ENCODE measurements around the gene CX3CL1. TPM values are rescaled to one million over a fixed set of nuclear protein-coding genes. Genes with fewer than 3 reads are reported as not detected.

CX3CL1 gene
- total and polyA plus RNA-seq, 9 of the 15 experiments (the other 6 are each of a cell fraction or from before 2014, with no cell fraction given): 0.09 TPM; not detected in 8

GRCh38 chr16:57348327-57348726, 24.0 kb upstream of the CX3CL1 start:
- H4K20me1 ChIP-seq (replicated peaks; ENCODE audit: control insufficient read depth, insufficient read depth, low read length): no peaks in the 10 kb centered on the region
- in situ Hi-C loops (cut with MboI): no loop called here
- no peak for FAIRE-seq

DNA sequence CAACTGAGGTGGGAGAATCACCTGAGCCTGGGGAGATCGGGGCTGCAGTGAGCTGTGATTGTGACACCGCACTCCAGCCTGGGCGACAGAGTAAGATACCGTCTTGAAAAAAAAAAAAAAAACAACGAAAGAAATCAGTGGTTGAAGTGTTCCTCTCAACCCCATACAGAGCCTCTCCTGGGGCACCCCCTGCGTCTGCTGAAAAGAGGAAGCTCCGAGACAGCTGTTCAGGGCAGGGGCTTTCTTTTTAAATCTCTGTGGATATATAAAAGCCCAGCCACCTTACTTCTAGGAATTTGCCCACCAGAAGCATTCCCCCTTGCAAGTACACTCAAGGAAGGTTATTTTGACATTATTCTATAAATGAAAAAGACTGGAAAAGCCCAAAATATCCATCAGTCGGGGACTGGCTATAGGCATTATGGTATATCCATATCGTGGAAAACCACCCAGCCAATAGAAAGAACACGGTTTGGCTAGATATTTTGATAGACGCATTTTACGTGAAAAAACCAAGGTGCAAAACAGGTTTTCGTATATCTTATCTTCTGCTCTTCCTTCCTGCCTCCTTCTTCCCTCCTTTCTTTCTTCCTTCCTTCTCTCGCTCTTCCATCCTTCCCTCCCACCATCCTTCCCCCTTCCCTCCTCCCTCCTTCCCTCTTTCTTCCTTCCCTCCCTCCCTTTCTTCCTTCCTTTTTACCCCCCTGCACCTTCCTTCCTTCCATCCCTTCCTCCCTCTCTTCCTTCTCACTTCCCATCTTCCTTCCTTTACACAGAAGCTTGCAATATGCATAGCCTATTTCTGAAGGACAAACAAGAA, 22.9 kb upstream of the CX3CL1 start:
- in situ Hi-C loops (cut with MboI): no loop called here
- POLR2A ChIA-PET: no interaction called here
- TF ChIP-seq ZNF146 (CRISPR knock-in tag; IDR thresholded peaks at IDR 0.05; ENCODE audit: unreplicated experiment) (no peak), GABPB1 (CRISPR knock-in tag; IDR thresholded peaks at IDR 0.05) (no peak), ERF (CRISPR knock-in tag; IDR thresholded peaks at IDR 0.05) (no peak), CBX8 (IDR thresholded peaks at IDR 0.05; ENCODE audit: borderline replicate concordance, extremely low read depth, low read depth, low read length, poor library complexity, severe bottlenecking) (no peak), FOS (IDR thresholded peaks at IDR 0.05; ENCODE audit: extremely low read depth, insufficient read length) (no peak), EP400 (IDR thresholded peaks at IDR 0.05) (no peak)
- TF ChIP-seq, protein P1, sequence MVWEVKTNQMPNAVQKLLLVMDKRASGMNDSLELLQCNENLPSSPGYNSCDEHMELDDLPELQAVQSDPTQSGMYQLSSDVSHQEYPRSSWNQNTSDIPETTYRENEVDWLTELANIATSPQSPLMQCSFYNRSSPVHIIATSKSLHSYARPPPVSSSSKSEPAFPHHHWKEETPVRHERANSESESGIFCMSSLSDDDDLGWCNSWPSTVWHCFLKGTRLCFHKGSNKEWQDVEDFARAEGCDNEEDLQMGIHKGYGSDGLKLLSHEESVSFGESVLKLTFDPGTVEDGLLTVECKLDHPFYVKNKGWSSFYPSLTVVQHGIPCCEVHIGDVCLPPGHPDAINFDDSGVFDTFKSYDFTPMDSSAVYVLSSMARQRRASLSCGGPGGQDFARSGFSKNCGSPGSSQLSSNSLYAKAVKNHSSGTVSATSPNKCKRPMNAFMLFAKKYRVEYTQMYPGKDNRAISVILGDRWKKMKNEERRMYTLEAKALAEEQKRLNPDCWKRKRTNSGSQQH (CRISPR knock-in tag; IDR thresholded peaks at IDR 0.05): 0 out of 2 replicates have a peak, but pooled peaks have one; percentile 27
- TF ChIP-seq, protein P2, sequence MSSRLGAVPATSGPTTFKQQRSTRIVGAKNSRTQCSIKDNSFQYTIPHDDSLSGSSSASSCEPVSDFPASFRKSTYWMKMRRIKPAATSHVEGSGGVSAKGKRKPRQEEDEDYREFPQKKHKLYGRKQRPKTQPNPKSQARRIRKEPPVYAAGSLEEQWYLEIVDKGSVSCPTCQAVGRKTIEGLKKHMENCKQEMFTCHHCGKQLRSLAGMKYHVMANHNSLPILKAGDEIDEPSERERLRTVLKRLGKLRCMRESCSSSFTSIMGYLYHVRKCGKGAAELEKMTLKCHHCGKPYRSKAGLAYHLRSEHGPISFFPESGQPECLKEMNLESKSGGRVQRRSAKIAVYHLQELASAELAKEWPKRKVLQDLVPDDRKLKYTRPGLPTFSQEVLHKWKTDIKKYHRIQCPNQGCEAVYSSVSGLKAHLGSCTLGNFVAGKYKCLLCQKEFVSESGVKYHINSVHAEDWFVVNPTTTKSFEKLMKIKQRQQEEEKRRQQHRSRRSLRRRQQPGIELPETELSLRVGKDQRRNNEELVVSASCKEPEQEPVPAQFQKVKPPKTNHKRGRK (tag; IDR thresholded peaks at IDR 0.05): peak; percentile 69

More at GRCh38 chr16:57348327-57348726, 24.0 kb upstream of the CX3CL1 start:
- H3K27ac ChIP-seq (ENCODE audit: extremely low read depth, low read depth, low read length): no peak overlapping the region
- TF ChIP-seq, protein P3, sequence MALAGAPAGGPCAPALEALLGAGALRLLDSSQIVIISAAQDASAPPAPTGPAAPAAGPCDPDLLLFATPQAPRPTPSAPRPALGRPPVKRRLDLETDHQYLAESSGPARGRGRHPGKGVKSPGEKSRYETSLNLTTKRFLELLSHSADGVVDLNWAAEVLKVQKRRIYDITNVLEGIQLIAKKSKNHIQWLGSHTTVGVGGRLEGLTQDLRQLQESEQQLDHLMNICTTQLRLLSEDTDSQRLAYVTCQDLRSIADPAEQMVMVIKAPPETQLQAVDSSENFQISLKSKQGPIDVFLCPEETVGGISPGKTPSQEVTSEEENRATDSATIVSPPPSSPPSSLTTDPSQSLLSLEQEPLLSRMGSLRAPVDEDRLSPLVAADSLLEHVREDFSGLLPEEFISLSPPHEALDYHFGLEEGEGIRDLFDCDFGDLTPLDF (CRISPR knock-in tag; IDR thresholded peaks at IDR 0.05): no peak
- peak; percentile 24 for TF ChIP-seq ZNF146 (CRISPR knock-in tag; IDR thresholded peaks at IDR 0.05; ENCODE audit: unreplicated experiment)
- ChIA-PET CTCF (ENCODE audit: low intra/inter-chr PET ratio) (no interaction called here), POLR2A (no interaction called here)
- no peak for DNase-seq (ENCODE audit: extremely low read depth in 1 of 4, low spot score in 3 of 4)
- H3K4me3 ChIP-seq: no peak overlapping the region
- no peaks in the 10 kb centered on the region; a peak in 1 of 5 replicates for H3K4me1 ChIP-seq (replicated peaks in 1 of 2; ENCODE audit: control insufficient read depth in 2 of 2, insufficient read depth in 2 of 2, low read length in 2 of 2)
- BruUV-seq (replicated peaks): no TSS peak
- no peak overlapping the region for H3K4me2 ChIP-seq (ENCODE audit: insufficient read depth, low read length)
- no peaks in the 10 kb centered on the region for H3K9me1 ChIP-seq (ENCODE audit: control insufficient read depth, insufficient read depth, low read length)
- intact Hi-C loops (cut with micrococcal nuclease): no loop called here
- no peak for ATAC-seq
- H3K36me3 ChIP-seq (ENCODE audit: control insufficient read depth, insufficient read depth, low read length): no peaks in the 10 kb centered on the region
- WGBS (ENCODE audit: insufficient coverage, low coverage, missing lambda C conversion rate): 4% methylated on average over 2 of the region's 2 CpGs
- H3K27me3 ChIP-seq (ENCODE audit: control insufficient read depth in 2 of 2, insufficient read depth in 2 of 2, low read length in 2 of 2): peaks cover 12 to 16% of the 10 kb centered on the region in 2 experiments
- H2AFZ ChIP-seq (ENCODE audit: low read depth, low read length): no peak overlapping the region
- no peak overlapping the region for H3K9ac ChIP-seq (ENCODE audit: insufficient read depth in 1 of 2, low read depth in 2 of 2, low read length in 2 of 2)
- H3K79me2 ChIP-seq (ENCODE audit: control insufficient read depth, insufficient read depth, low read length): no peaks in the 10 kb centered on the region
- H3K9me3 ChIP-seq (replicated peaks; ENCODE audit: control insufficient read depth, insufficient read depth, low read depth, low read length): no peaks in the 10 kb centered on the region

More for the DNA sequence above, 22.9 kb upstream of the CX3CL1 start:
- Histone ChIP-seq H2AFZ (ENCODE audit: low read depth, low read length) (no peak overlapping the region), H3K4me1 (replicated peaks in 1 of 2; ENCODE audit: control insufficient read depth in 2 of 2, insufficient read depth in 2 of 2, low read length in 2 of 2) (no peaks in the 10 kb centered on the region), H3K79me2 (ENCODE audit: control insufficient read depth, insufficient read depth, low read length) (no peaks in the 10 kb centered on the region), H3K9me3 (replicated peaks; ENCODE audit: control insufficient read depth, insufficient read depth, low read depth, low read length) (no peaks in the 10 kb centered on the region), H3K36me3 (ENCODE audit: control insufficient read depth, insufficient read depth, low read length) (no peaks in the 10 kb centered on the region), H3K9ac (ENCODE audit: insufficient read depth in 1 of 2, low read depth in 2 of 2, low read length in 2 of 2) (no peak overlapping the region), H3K4me3 (no peak overlapping the region), H3K9me1 (ENCODE audit: control insufficient read depth, insufficient read depth, low read length) (no peaks in the 10 kb centered on the region), H3K4me2 (ENCODE audit: insufficient read depth, low read length) (no peak overlapping the region), H3K27ac (ENCODE audit: extremely low read depth, low read depth, low read length) (no peak overlapping the region), H3K27me3 (ENCODE audit: control insufficient read depth in 2 of 2, insufficient read depth in 2 of 2, low read length in 2 of 2) (peaks cover 9% of the 10 kb centered on the region in 2 experiments; a peak in 4 of 5 replicates), H4K20me1 (replicated peaks; ENCODE audit: control insufficient read depth, insufficient read depth, low read length) (no peaks in the 10 kb centered on the region)
- no TSS peak for BruUV-seq (replicated peaks)
- intact Hi-C loops (cut with micrococcal nuclease): no loop called here
- DNase-seq (ENCODE audit: extremely low read depth in 1 of 4, low spot score in 3 of 4) (no peak), ATAC-seq (no peak), FAIRE-seq (no peak)
- CTCF ChIA-PET (ENCODE audit: low intra/inter-chr PET ratio): interaction anchor here (0.5 to 0.6 kb wide), 2 partner anchors 30 to 50 kb away, joined by 4 read pairs; no protein-coding TSS in a partner anchor
- 2% methylated on average over 13 of the region's 14 CpGs for WGBS (ENCODE audit: insufficient coverage, low coverage, missing lambda C conversion rate)

All from K562 (cell line).